Middle frontal gyrus (tissue), 1 donor: ENCODE results near the gene MYO1B.

Experiments
- DNase-seq: peaks from one replicate; pipeline ENCODE4 v3.0.0-alpha.2; 2015; ENCODE audit warnings: low spot score; ENCODE audit errors: extremely low spot score

The MYO1B gene

GRCh38 chr2:191225690-191226089, 19.5 kb upstream of the MYO1B start:
- DNase-seq = no peak

- DNase-seq = no peak
These were observed 19.0 kb upstream of the MYO1B start for GRCh38 chr2:191226196-191226595.

- DNase-seq = no peak
These were observed 16.9 kb upstream of the MYO1B start for GRCh38 chr2:191228333-191228732.

GRCh38 chr2:191228861-191229260, 16.3 kb upstream of the MYO1B start:
- no peak for DNase-seq

- DNase-seq = no peak
These were observed 15.0 kb upstream of the MYO1B start for GRCh38 chr2:191230174-191230573.

- no peak for DNase-seq
These were observed 13.2 kb upstream of the MYO1B start for GRCh38 chr2:191231995-191232394.

GRCh38 chr2:191233533-191233932, 11.7 kb upstream of the MYO1B start:
- DNase-seq = no peak

GRCh38 chr2:191234376-191234775, 10.8 kb upstream of the MYO1B start:
- no peak for DNase-seq

- DNase-seq = no peak
These were observed 4.3 kb upstream of the MYO1B start for GRCh38 chr2:191240871-191241270.

GRCh38 chr2:191241418-191241817, 3.8 kb upstream of the MYO1B start:
- no peak for DNase-seq

- DNase-seq = no peak
These were observed 2.0 kb upstream of the MYO1B start for GRCh38 chr2:191243154-191243553.

- no peak for DNase-seq
These were observed 854 bp upstream of the MYO1B start for GRCh38 chr2:191244350-191244749.

- no peak for DNase-seq
These were observed 796 bp downstream of the MYO1B start for GRCh38 chr2:191245869-191246531.

GRCh38 chr2:191246820-191247380, 1.7 kb downstream of the MYO1B start:
- no peak for DNase-seq

GRCh38 chr2:191247381-191248057, 2.3 kb downstream of the MYO1B start:
- DNase-seq = no peak

- DNase-seq = no peak
These were observed 4.1 kb downstream of the MYO1B start for GRCh38 chr2:191249156-191249813.

- no peak for DNase-seq
These were observed 5.2 kb downstream of the MYO1B start for GRCh38 chr2:191250400-191250799.

- DNase-seq = no peak
These were observed 5.8 kb downstream of the MYO1B start for GRCh38 chr2:191250986-191251385.

- no peak for DNase-seq
These were observed 7.5 kb downstream of the MYO1B start for GRCh38 chr2:191252699-191253098.

GRCh38 chr2:191253476-191253875, 8.3 kb downstream of the MYO1B start:
- DNase-seq = no peak

- DNase-seq = no peak
These were observed 10.1 kb downstream of the MYO1B start for GRCh38 chr2:191255271-191255670.

- no peak for DNase-seq
These were observed 10.6 kb downstream of the MYO1B start for GRCh38 chr2:191255756-191256312.
